GM18520 (cell line): ENCODE measurements around the gene CENPX.

Source experiments
- ATAC-seq: cut with Tn5 transposase; IDR thresholded peaks from one replicate; pipeline ENCODE4 v1.9.1; 2021; ENCODE audit not compliant: unreplicated experiment

The CENPX gene

GRCh38 chr17:82023447-82024241 is 966 bp upstream of the CENPX start:
- ATAC-seq, result no peak

DNA sequence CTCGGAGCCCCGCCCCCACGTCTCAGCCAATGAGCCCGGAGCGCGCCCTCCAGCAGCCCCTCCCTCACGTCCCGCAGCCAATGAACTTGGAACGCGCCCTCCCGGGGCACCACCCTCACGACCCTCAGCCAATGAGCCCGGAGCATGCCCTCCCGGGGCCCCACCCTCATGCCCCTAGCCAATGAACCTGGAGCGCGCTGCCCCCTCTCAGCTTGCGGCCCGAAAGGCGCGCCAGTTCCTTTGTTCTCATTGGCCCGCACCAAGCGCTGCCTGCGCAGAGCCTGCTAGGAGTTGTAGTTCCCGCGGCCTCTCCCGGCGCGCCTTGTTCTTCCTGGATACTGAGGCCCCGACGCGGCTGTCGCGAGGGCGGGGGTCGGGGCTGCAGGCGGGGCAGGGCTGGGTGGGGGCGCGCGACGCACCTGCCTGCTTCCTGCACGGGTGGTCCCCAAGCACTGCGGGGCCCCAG is 336 bp upstream of the CENPX start, which contains the start of gene LRRC45:
Gene LRRC45 (plus strand): TSS at position 325 of the 466 bp plus-strand sequence. CDS start 339 bp downstream, outside the sequence.
- ATAC-seq, result peak; percentile 83

GRCh38 chr17:82021900-82022309 is 773 bp downstream of the CENPX start:
- no peak for ATAC-seq

- no peak for ATAC-seq
These were observed 1.4 kb downstream of the CENPX start for GRCh38 chr17:82021107-82021899.

GRCh38 chr17:82020572-82021106 is 2.0 kb downstream of the CENPX start:
- ATAC-seq, result no peak

DNA sequence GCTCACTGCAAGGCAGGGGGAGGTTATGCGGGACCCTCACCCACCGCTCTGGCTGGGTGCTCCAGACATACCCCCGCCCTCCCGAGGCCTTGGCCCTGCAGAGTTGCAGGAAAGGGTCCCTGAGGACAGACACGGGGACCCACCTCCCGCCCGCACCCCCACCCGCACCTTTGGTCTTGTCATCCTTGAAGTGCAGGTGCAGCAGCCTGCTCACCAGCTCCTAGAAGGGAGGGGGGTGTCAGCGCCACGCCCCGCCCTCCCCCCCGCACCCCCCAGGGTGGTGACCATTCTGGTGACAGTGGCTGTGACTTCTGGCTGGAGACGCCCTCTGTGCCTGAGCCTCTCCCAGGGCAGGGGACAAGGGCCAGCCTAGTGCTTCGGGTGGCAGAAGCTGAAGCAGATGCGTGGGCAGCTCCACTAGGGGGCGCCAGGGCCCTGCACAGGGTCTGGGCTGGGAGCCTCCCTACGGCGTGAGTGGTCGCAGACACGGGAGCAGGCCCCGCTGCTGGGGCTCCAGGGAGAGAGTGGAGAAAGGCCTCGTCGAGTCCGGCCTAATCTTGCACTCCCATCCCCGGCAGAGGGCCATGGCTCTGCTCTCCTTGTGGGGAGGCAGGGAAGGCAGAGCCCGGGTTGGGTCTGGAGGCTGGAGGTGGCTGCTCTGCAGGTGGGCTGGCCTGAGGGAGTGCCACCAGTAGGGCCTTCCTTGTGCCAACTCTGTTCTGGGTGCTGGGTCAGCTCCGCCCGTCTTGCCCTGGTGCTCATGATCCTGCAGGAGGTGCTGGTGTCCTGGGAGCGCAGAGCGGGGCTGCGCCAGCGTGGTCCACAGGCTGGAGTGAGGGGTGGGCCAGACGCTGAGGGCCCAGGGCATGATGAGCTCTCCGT is 2.7 kb downstream of the CENPX start:
- ATAC-seq, result no peak

- no peak for ATAC-seq
These were observed 3.5 kb downstream of the CENPX start for GRCh38 chr17:82018989-82019689.

DNA sequence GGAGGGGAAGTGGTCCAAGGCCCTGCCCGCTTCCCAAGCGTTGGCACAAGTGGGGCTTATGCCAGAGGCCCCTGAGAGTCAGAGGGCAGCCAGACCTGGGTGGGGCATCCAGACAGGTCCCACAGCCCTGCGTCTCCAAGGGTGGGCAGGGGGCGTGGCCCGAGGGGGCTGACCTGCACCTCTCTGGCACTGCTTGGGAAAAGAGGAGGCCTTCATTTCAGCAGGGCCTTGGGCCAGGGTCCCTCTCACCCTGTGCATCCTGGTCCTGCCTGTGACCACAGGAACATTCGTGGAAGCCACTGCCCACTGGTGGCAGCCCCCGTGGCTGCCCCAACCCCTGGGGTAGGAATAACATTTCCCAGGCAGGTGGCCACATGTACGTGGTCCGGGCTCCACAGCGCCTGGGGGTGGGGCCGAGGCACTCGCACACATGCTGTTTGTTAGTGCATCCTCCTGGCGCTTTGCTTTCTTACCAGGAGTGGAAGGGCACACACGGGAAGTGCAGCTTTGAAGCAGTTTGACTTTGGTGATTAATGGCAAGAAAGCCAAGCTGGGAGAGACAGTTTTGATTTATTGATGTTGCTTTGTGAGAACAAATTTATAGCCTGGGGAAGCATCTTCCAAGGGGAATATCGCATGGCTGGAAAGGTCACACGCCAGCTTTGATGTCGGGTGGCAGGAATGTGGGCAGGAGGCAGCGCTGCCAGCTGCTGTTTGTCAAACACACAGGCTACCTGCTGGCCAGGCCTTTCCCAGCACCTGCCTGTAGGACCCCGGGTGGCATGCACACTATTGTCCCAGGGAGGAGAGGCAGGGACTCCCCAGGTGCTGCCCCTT is 4.3 kb downstream of the CENPX start:
- no peak for ATAC-seq

- no peak for ATAC-seq
These were observed 5.0 kb downstream of the CENPX start for GRCh38 chr17:82017612-82018151.

DNA sequence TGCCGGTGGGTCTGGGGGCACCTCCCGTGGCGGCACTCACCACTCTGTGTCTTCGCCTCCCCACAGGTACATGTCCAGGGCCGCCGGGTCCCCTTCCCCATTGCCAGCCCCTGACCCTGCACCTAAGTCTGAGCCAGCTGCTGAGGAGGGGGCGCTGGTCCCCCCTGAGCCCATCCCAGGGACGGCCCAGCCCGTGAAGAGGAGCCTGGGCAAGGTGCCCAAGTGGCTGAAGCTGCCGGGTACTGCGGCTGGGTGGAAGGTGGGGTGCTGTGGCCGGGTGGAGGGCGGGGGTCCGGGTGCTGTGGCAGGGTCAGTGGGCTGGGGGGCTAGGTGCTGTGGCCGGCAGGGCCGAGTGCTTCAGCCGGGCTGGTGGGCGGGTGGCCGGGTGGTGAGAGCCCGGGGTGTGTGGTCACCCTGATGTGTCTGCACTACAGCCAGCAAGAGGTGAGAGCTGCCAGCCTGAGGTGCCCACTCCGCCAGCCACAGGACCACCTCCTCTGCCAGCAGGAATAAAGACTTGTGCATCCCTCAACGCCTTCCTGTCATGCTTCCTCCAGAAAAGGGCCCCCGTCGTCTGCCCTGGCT is 5.7 kb downstream of the CENPX start:
- no peak for ATAC-seq

- ATAC-seq, result no peak
These were observed 6.4 kb downstream of the CENPX start for GRCh38 chr17:82016061-82016874.

DNA sequence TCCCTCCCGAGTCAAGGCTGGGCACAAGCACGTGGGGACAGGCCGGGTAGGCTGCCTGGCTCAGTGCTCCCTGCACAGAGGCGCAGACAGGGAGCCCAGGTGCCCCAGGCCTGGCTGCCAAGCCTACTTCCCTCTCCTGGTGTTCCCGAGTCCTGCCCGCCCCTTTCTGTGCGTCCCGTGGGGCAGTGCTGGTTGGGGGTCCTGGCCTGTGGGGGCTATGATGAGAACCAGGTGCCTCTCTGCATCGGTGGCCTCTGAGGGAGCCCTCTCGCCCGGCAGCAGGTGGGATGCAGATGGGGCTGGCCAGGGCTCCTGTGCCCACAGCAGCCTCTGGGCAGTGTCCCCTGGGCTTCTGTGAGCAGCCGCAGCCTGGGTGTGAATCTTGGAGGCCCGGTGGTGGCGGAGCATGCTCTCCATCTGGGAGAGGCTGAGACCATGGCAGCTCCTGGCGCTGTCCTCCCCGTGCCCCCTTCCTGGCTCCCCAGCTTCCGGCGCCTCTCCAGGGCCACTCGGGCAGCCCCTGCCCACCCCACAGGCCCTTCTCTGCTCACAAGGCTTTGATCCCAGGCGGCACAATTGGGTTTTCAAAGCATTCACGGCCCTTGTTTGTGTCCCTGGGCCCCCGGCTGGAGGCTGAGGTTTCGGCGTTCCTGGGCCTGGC is 7.2 kb downstream of the CENPX start:
- no peak for ATAC-seq

- no peak for ATAC-seq
These were observed 7.7 kb downstream of the CENPX start for GRCh38 chr17:82014971-82015310.

- no peak for ATAC-seq
These were observed 8.2 kb downstream of the CENPX start for GRCh38 chr17:82014432-82014831.

GRCh38 chr17:82013772-82014321 is 8.8 kb downstream of the CENPX start:
- ATAC-seq, result no peak

- no peak for ATAC-seq
These were observed 9.3 kb downstream of the CENPX start for GRCh38 chr17:82013341-82013740.
